GM18868 (cell line): ENCODE results near the gene ELFN2.

Source experiments
- ATAC-seq: cut with Tn5 transposase; IDR thresholded peaks from one replicate; pipeline ENCODE4 v1.9.1; 2021; ENCODE audit warnings: mild to moderate bottlenecking, moderate library complexity; ENCODE audit not compliant: unreplicated experiment

ELFN2 gene

GRCh38 chr22:37358917-37359316, 68.4 kb downstream of the ELFN2 start:
- no peak for ATAC-seq

- ATAC-seq = no peak
Measured at GRCh38 chr22:37358386-37358785, 68.9 kb downstream of the ELFN2 start.

- ATAC-seq = no peak
Measured at GRCh38 chr22:37357446-37358075, 69.7 kb downstream of the ELFN2 start.

GRCh38 chr22:37356922-37357321, 70.4 kb downstream of the ELFN2 start:
- ATAC-seq = no peak

- ATAC-seq = no peak
Measured at GRCh38 chr22:37355174-37355573, 72.1 kb downstream of the ELFN2 start.

GRCh38 chr22:37354670-37355069, 72.6 kb downstream of the ELFN2 start:
- no peak for ATAC-seq

GRCh38 chr22:37354261-37354660, 73.0 kb downstream of the ELFN2 start:
- ATAC-seq = no peak

GRCh38 chr22:37353839-37354238, 73.4 kb downstream of the ELFN2 start:
- no peak for ATAC-seq

GRCh38 chr22:37352481-37352880, 74.8 kb downstream of the ELFN2 start:
- no peak for ATAC-seq

- no peak for ATAC-seq
Measured at GRCh38 chr22:37351232-37351631, 76.0 kb downstream of the ELFN2 start.

GRCh38 chr22:37349043-37349814, 78.0 kb downstream of the ELFN2 start:
- ATAC-seq = no peak

- no peak for ATAC-seq
Measured at GRCh38 chr22:37346505-37346895, 80.8 kb downstream of the ELFN2 start.

- ATAC-seq = no peak
Measured at GRCh38 chr22:37345863-37346504, 81.3 kb downstream of the ELFN2 start.

GRCh38 chr22:37344735-37345449, 82.4 kb downstream of the ELFN2 start:
- no peak for ATAC-seq

GRCh38 chr22:37343863-37344734, 83.2 kb downstream of the ELFN2 start:
- ATAC-seq = no peak

- no peak for ATAC-seq
Measured at GRCh38 chr22:37343348-37343747, 83.9 kb downstream of the ELFN2 start.

GRCh38 chr22:37342065-37342464, 85.2 kb downstream of the ELFN2 start:
- no peak for ATAC-seq

GRCh38 chr22:37340331-37341262, 86.7 kb downstream of the ELFN2 start:
- no peak for ATAC-seq

- no peak for ATAC-seq
Measured at GRCh38 chr22:37338539-37339246, 88.6 kb downstream of the ELFN2 start.
